ENCODE results near the gene TWSG1. TPM values are rescaled to one million over a fixed set of nuclear protein-coding genes. Genes with fewer than 3 reads are reported as not detected.

Gene TWSG1
- total and polyA plus RNA-seq, 10 donors: 6.2 to 28.5 (median 17.3) TPM

- Histone ChIP-seq H3K27ac (no peak overlapping the region), H3K27me3 (replicated peaks in 1 of 7) (no peaks in the 10 kb centered on the region), H3K4me3 (no peak overlapping the region), H3K4me1 (peaks cover 0 to 4% (median 0%) of the 10 kb centered on the region in 6 donors), H3K36me3 (no peaks in the 10 kb centered on the region), H3K9me3 (peaks cover 0 to 17% (median 9%) of the 10 kb centered on the region in 8 donors)
- WGBS, 5 donors: 60 to 84% (median 65%) methylated on average over 5 of the region's 5 CpGs
- DNase-seq: no peak
- intact Hi-C loops (cut with DNase I; ENCODE audit: low total_unique reads): no loop called here
- no peak for TF ChIP-seq CTCF (IDR thresholded peaks at IDR 0.05 in 8 of 11, conservative IDR thresholded peaks at IDR 0.05 in 3 of 11)
- no peak for TF ChIP-seq POLR2A (IDR thresholded peaks at IDR 0.05)
- TF ChIP-seq POLR2AphosphoS5 (IDR thresholded peaks at IDR 0.05): no peak
Observed at GRCh38 chr18:9419956-9420631, 85.5 kb downstream of the TWSG1 start.

- Histone ChIP-seq H3K9me3 (peaks cover 0 to 18% (median 9%) of the 10 kb centered on the region in 8 donors), H3K27me3 (replicated peaks in 1 of 7) (no peaks in the 10 kb centered on the region), H3K27ac (no peak overlapping the region), H3K4me1 (peaks cover 0 to 4% (median 0%) of the 10 kb centered on the region in 6 donors), H3K36me3 (no peaks in the 10 kb centered on the region), H3K4me3 (no peak overlapping the region)
- no peak for DNase-seq
- intact Hi-C loops (cut with DNase I; ENCODE audit: low total_unique reads): no loop called here
- TF ChIP-seq CTCF (IDR thresholded peaks at IDR 0.05 in 8 of 11, conservative IDR thresholded peaks at IDR 0.05 in 3 of 11) (no peak), POLR2A (IDR thresholded peaks at IDR 0.05) (no peak)
- WGBS, 5 donors: 75 to 92% (median 87%) methylated on average over 9 of the region's 9 CpGs
Observed at GRCh38 chr18:9421096-9421900, 86.7 kb downstream of the TWSG1 start.

GRCh38 chr18:9421901-9422327, 87.3 kb downstream of the TWSG1 start:
- peaks cover 0 to 18% (median 9%) of the 10 kb centered on the region in 8 donors for H3K9me3 ChIP-seq
- 88 to 92% (median 90%) methylated on average over 7 of the region's 7 CpGs for WGBS, 5 donors
- intact Hi-C loops (cut with DNase I; ENCODE audit: low total_unique reads): no loop called here
- peaks cover 0 to 4% (median 0%) of the 10 kb centered on the region in 6 donors for H3K4me1 ChIP-seq
- no peak for DNase-seq
- TF ChIP-seq CTCF (IDR thresholded peaks at IDR 0.05 in 8 of 11, conservative IDR thresholded peaks at IDR 0.05 in 3 of 11) (no peak), POLR2AphosphoS5 (IDR thresholded peaks at IDR 0.05) (no peak), POLR2A (IDR thresholded peaks at IDR 0.05) (no peak)
- H3K27ac ChIP-seq: no peak overlapping the region
- H3K4me3 ChIP-seq: no peak overlapping the region
- H3K36me3 ChIP-seq: no peaks in the 10 kb centered on the region
- H3K27me3 ChIP-seq (replicated peaks in 1 of 7): no peaks in the 10 kb centered on the region
